ENCODE measurements around the gene ENTREP1. TPM values are rescaled to one million over a fixed set of nuclear protein-coding genes. Genes with fewer than 3 reads are reported as not detected.

The ENTREP1 gene
- total and polyA plus RNA-seq, 2 donors (not counting 1 experiment from before 2014, with no cell fraction given), result 0.06 TPM; not detected in 1

GRCh38 chr9:69430206-69430605, 105.2 kb downstream of the ENTREP1 start:
- H3K27me3 ChIP-seq (ENCODE audit: control insufficient read depth, insufficient read depth, low read length), result no peaks in the 10 kb centered on the region
- H3K4me3 ChIP-seq (replicated peaks in 1 of 4; ENCODE audit: control extremely low read depth in 1 of 4, insufficient read depth in 1 of 4, low read depth in 3 of 4, low read length in 4 of 4), result no peak overlapping the region
- no peak for DNase-seq (ENCODE audit: low read depth in 2 of 2)
- H3K36me3 ChIP-seq (ENCODE audit: control insufficient read depth, insufficient read depth, low read length), result no peaks in the 10 kb centered on the region
- H2AFZ ChIP-seq (ENCODE audit: low read length), result no peak overlapping the region
- no peak for TF ChIP-seq EZH2 (IDR thresholded peaks at IDR 0.05; ENCODE audit: low read length, missing control alignments)
- no peak for TF ChIP-seq CTCF (conservative IDR thresholded peaks at IDR 0.05 in 1 of 2, IDR thresholded peaks at IDR 0.05 in 1 of 2; ENCODE audit: low read depth in 1 of 2, low read length in 2 of 2)
- no peak overlapping the region for H3K4me2 ChIP-seq (ENCODE audit: extremely low read depth, insufficient read depth, low read length)
- H3K9ac ChIP-seq (ENCODE audit: insufficient read depth, low read length), result no peak overlapping the region
- no peaks in the 10 kb centered on the region for H4K20me1 ChIP-seq (ENCODE audit: control insufficient read depth, extremely low read depth, insufficient read depth, low read length)
- H3K4me1 ChIP-seq (ENCODE audit: control insufficient read depth, extremely low read depth, insufficient read depth, low read length), result no peaks in the 10 kb centered on the region
- no peaks in the 10 kb centered on the region for H3K79me2 ChIP-seq (ENCODE audit: control insufficient read depth, insufficient read depth, low read length)
- no peaks in the 10 kb centered on the region for H3K9me3 ChIP-seq (ENCODE audit: control insufficient read depth, insufficient read depth, low read depth, low read length)
- H3K27ac ChIP-seq (ENCODE audit: insufficient read depth, low read length), result no peak overlapping the region

DNA sequence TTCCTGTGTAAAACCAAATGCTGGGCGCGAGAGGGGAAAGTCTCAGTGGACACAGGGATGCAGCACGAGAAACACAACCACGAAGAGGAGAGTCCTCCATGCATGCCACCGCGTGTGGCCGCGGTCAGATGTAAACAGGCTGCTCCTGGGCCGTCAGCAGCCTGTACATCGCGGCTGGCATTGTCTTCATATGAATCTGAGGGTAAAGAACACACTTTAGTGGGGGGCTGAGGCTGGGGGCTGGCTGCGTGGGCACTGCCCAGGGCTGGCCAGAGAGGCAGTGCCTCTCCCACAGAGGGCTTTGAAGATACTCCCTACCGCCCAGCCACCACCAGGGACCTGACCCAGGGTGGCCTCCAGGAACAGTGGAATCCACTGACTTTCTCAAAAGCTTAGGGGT, 106.2 kb downstream of the ENTREP1 start:
- Histone ChIP-seq H3K79me2 (ENCODE audit: control insufficient read depth, insufficient read depth, low read length) (no peaks in the 10 kb centered on the region), H3K36me3 (ENCODE audit: control insufficient read depth, insufficient read depth, low read length) (no peaks in the 10 kb centered on the region), H3K27me3 (ENCODE audit: control insufficient read depth, insufficient read depth, low read length) (no peaks in the 10 kb centered on the region), H3K9ac (ENCODE audit: insufficient read depth, low read length) (no peak overlapping the region), H4K20me1 (ENCODE audit: control insufficient read depth, extremely low read depth, insufficient read depth, low read length) (no peaks in the 10 kb centered on the region), H3K27ac (ENCODE audit: insufficient read depth, low read length) (no peak overlapping the region), H3K4me3 (replicated peaks in 1 of 4; ENCODE audit: control extremely low read depth in 1 of 4, insufficient read depth in 1 of 4, low read depth in 3 of 4, low read length in 4 of 4) (no peak overlapping the region), H3K9me3 (ENCODE audit: control insufficient read depth, insufficient read depth, low read depth, low read length) (no peaks in the 10 kb centered on the region), H3K4me2 (ENCODE audit: extremely low read depth, insufficient read depth, low read length) (no peak overlapping the region), H2AFZ (ENCODE audit: low read length) (no peak overlapping the region), H3K4me1 (ENCODE audit: control insufficient read depth, extremely low read depth, insufficient read depth, low read length) (no peaks in the 10 kb centered on the region)
- DNase-seq (ENCODE audit: low read depth in 2 of 2), result no peak
- TF ChIP-seq CTCF (conservative IDR thresholded peaks at IDR 0.05 in 1 of 2, IDR thresholded peaks at IDR 0.05 in 1 of 2; ENCODE audit: low read depth in 1 of 2, low read length in 2 of 2) (no peak), EZH2 (IDR thresholded peaks at IDR 0.05; ENCODE audit: low read length, missing control alignments) (no peak)

DNA sequence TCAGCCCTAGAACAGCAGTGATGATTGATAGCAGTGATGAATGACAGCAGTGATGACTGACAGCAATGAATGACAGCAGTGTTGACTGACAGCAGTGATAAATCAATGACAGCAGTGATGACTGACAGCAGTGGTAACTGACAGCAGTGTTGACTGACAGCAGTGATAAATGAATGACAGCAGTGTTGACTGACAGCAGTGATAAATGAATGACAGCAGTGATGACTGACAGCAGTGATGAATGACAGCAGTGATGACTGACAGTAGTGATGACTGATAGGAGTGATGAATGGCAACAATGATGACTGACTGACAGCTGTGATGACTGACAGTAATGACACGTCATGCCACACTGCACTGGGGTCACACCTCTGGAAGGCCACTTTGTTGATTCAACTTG, 106.8 kb downstream of the ENTREP1 start:
- H3K27me3 ChIP-seq (ENCODE audit: control insufficient read depth, insufficient read depth, low read length), result no peaks in the 10 kb centered on the region
- no peaks in the 10 kb centered on the region for H3K36me3 ChIP-seq (ENCODE audit: control insufficient read depth, insufficient read depth, low read length)
- no peak overlapping the region for H2AFZ ChIP-seq (ENCODE audit: low read length)
- TF ChIP-seq CTCF (conservative IDR thresholded peaks at IDR 0.05 in 1 of 2, IDR thresholded peaks at IDR 0.05 in 1 of 2; ENCODE audit: low read depth in 1 of 2, low read length in 2 of 2) (no peak), EZH2 (IDR thresholded peaks at IDR 0.05; ENCODE audit: low read length, missing control alignments) (no peak)
- no peak overlapping the region for H3K4me3 ChIP-seq (replicated peaks in 1 of 4; ENCODE audit: control extremely low read depth in 1 of 4, insufficient read depth in 1 of 4, low read depth in 3 of 4, low read length in 4 of 4)
- H3K9ac ChIP-seq (ENCODE audit: insufficient read depth, low read length), result no peak overlapping the region
- H3K4me2 ChIP-seq (ENCODE audit: extremely low read depth, insufficient read depth, low read length), result no peak overlapping the region
- H3K4me1 ChIP-seq (ENCODE audit: control insufficient read depth, extremely low read depth, insufficient read depth, low read length), result no peaks in the 10 kb centered on the region
- no peaks in the 10 kb centered on the region for H3K79me2 ChIP-seq (ENCODE audit: control insufficient read depth, insufficient read depth, low read length)
- H3K9me3 ChIP-seq (ENCODE audit: control insufficient read depth, insufficient read depth, low read depth, low read length), result no peaks in the 10 kb centered on the region
- H4K20me1 ChIP-seq (ENCODE audit: control insufficient read depth, extremely low read depth, insufficient read depth, low read length), result no peaks in the 10 kb centered on the region
- no peak overlapping the region for H3K27ac ChIP-seq (ENCODE audit: insufficient read depth, low read length)
- DNase-seq (ENCODE audit: low read depth in 2 of 2), result no peak

Measured in fibroblast of lung (primary cell).